Glomerular endothelial cell (primary cell): Measurements from ENCODE around the gene HAS3. TPM values are rescaled to one million over a fixed set of nuclear protein-coding genes. Genes with fewer than 3 reads are reported as not detected.
A peak's percentile ranks its signal among the peaks of the same experiment; 100 is the strongest.
"Not testable (repeated sequence)": the region's sequence is repeated elsewhere in the genome, so short reads cannot be mapped to it uniquely, and the experiment has no call there.

Source experiments
- DNase-seq: peaks from one replicate; pipeline ENCODE4 v3.0.0-alpha.2; 2011; ENCODE audit warnings: low read depth, low spot score; ENCODE audit errors: extremely low read depth
- total RNA-seq: library from RNA; depleted of rRNA; stranded (reverse); fragments of >200 nt; gene quantifications from 2 replicates; pipeline ENCODE4 v1.2.3, GENCODE V29; 2015

The HAS3 gene
- total RNA-seq, 1 donor from 2014 or later: 0.70 TPM

DNA sequence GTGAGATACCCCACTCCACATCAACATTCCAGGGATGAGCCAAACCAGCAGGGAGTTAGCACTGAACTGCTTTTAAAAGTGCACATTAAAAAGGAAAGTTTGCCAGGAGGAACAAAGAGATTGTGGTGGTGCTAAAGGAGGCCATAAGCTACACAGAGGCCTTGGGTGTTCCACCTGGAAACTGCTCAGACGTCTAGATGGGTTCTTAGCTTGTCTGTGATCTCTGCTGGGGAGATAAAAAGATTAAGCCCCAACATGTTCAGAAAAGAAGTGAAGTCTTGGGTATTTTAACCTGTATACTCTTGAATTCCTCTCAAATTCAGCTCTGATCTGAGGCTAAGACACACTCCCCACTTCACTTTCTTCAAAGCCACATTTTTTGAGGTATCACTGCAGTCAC lies 10.4 kb downstream of the HAS3 start:
- DNase-seq: no peak

DNA sequence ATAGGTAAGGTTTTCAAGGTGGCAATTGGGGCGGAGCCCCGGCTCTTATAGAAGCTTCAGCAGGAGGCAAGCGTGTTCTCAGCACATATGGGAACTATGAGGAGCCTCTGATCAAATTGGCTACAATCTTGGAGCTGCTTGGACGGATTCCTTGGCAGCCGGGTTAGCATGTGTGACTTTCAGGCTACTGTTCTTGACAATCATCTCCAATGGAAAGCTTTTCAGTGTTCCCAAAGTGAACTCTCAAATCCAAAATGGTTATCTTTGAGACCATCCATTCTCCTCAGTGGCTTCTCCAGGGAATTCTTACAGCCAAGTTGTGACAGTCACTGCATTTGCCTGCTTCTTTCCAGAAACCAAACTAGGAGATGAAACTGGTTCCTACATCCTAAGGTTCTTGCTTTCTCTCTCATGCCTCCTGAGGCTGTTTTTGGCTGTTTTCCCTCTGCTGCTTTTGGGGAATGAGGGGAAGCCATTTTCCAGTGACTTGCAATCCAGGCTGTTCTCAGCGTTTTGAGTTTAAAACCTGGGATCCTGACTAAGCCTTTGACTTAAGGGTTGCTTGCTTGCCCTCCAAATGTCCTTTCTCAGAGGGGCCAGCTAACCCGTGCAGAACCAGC lies 10.9 kb downstream of the HAS3 start:
- DNase-seq: no peak

DNA sequence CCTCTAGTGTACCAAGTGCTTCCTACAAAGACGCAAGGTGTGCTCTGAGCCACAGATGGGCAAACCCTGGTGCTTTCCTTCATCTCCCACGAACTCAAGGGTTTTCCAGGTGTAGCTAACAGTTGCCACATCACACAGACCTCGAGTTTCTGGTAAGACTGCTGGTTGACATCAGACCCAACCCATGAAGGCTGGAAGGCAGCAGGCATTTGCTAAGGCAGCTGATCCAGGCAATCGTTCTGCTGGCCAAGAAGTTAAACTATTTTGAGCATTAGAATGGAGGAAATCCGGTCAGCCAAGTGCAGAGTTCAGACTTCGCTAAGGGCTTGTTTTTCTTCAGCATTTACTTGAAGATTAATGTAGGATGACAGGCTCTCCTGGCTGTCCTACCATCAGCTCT lies 11.5 kb downstream of the HAS3 start:
- DNase-seq: no peak

GRCh38 chr16:69118468-69118867 lies 13.0 kb downstream of the HAS3 start:
- DNase-seq: no peak

GRCh38 chr16:69118994-69119393 lies 13.5 kb downstream of the HAS3 start:
- DNase-seq: no peak

- no peak for DNase-seq
Measured at GRCh38 chr16:69119536-69119935, 14.1 kb downstream of the HAS3 start.

DNA sequence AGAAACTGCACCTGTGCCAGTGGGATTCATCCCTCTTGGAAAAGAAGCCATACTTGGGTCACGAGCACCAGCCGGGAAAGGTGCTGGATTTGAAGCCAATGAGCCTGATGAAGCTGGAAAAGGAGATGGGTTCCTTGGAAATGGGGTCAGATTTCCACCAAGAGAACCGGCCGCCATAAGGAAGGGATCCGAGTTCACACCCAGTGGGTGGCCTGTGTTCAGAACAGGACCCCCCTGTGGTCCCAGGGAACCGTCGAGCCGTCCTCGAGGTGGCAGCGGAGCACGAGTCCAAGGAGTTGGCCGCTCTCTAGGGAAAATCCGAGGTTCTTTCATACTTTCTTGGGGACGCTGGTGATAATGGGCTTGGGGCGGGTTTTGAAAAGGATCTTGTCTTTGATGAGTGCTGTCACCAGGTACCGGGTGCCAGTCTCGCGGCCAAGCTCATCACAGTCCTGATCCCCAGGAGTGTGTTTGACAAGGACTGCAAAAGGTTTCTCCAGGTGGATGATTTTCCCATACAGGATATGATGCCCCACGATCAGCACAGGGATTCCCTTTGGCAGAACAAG lies 14.7 kb downstream of the HAS3 start:
- no peak for DNase-seq

DNA sequence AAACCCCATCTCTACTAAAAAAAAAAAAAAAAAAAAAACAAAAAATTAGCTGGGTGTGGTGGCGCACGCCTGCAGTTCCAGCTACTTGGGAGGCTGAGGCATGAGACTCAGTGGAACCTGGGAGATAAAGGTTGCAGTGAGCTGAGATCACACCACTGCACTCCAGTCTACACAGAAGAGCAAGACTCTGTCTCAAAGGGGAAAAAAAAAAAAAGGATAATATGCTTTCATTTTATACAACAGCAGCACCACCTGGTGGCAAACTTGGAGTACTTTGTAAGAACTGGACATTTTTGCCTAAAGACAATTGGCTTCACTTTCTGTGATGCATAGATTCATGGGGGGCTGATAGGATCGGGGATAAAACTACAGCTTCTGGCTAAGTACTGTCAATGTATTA lies 18.5 kb downstream of the HAS3 start:
- peak; percentile 64 for DNase-seq

DNA sequence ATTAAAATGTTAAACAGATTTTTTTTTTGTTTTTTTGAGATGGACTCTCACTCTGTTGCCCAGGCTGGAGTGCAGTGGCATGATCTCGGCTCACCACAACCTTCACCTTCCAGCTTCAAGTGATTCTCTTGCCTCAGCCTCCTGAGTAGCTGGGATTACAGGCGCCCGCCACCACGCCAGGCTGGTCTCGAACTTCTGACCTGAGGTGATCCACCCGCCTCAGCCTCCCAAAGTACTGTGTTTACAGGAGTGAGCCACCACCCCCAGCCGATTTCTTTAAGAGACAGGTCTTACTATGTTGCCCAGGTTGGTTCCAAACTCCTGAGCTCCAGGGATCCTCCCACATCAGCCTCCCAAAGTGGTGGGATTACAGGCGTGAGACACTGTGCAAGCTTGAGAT lies 19.0 kb downstream of the HAS3 start:
- DNase-seq: not testable (repeated sequence)

GRCh38 chr16:69124961-69125360 lies 19.5 kb downstream of the HAS3 start:
- DNase-seq: not testable (repeated sequence)

DNA sequence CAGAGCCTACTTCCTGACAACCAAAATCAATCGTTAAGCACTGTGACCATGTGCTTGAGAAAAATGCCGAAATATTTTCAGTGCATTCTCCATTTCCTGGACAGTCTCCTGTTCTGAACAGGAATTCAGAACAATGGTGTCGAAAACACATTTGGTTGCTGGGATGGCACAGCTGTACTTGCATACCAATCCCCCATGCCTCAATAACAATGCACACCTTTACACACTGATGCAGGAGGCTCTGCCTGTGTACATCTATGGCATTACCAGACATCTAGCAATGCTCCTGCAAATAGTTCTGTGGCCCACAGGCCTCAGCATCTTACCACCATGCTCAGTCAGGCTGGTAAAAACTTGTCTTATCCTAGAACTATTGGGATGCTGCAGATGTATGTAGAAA lies 20.8 kb downstream of the HAS3 start:
- DNase-seq: no peak

DNA sequence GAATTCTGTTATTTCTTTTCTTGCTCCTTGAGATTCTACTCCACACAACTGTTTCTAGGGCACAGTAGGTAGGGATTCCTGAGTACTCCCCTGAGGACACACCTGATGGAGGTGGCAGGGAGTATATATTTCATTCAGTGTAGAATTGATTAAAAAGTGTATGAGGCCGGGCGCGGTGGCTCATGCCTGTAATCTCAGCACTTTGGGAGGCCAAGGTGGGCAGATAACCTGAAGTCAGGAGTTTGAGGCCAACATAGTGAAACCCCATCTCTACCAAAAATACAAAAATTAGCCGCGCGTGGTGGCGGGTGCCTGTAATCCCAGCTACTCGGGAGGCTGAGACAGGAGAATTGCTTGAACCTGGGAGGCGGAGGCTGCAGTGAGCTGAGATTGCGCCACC lies 21.3 kb downstream of the HAS3 start:
- DNase-seq: not testable (repeated sequence)

- DNase-seq: no peak
Measured at GRCh38 chr16:69127966-69128510, 22.6 kb downstream of the HAS3 start.

- DNase-seq: no peak
Measured at GRCh38 chr16:69130461-69130860, 25.0 kb downstream of the HAS3 start.

DNA sequence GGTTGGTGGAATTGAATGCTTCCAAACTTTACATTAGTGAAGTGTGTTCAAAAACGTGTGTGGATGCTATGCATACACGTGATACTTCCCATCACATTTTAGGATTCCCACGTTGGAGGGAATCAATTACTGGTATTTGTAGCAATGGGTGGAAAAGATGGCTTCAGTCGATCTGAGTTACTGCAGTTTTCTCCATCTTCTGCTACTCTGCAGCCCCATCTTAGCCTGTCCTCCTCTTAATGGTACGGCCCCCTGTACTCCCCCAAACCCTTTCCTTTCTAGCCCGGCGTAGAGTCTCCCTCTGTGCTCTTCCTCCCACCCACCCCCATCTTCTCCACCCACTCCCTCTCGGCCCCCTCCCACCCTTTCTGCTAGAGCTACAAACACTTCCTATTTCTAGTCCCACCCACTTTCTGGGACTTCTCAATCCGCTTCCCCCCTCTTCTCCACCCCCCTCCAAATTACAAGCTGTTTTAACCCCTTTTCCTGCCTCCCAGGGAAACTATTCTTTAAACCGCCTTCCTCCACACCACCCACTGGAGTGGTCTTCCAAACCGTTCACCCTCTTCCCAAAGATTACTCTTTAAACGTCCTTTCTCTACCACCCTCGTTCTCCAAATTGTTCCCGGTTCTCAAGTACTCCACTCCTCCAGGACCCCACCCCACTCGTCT lies 25.9 kb downstream of the HAS3 start:
- no peak for DNase-seq

- DNase-seq: no peak
Measured at GRCh38 chr16:69131839-69132423, 26.5 kb downstream of the HAS3 start.

- no peak for DNase-seq
Measured at GRCh38 chr16:69132424-69133252, 27.2 kb downstream of the HAS3 start, which contains the start of the genes CHTF8 and UTP4. CHTF8 (minus strand) TSS chr16:69132588; CDS start chr16:69121458, 11,130 bp downstream. UTP4 (plus strand) TSS chr16:69132649; CDS start chr16:69133460, 811 bp downstream.

- DNase-seq: no peak
Measured at GRCh38 chr16:69133373-69133954, 28.0 kb downstream of the HAS3 start.

DNA sequence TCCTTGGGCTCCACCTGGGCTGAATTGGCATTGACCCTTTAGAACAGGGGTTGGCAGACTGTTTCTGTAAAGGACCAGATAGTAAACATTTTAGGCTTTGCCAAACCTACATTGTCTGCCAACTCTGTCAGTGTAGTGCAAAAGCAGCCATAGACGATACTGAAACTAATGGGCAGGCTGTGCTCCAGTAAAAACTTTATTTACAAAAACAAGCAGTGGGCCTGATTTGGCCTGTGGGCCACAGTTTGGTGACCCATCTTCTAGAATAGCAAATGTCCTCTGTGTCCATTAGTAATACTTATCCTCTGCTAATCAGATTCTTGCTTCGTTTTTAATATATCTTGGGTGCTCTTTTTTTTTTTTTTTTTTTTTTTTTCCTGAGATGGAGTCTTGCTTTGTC lies 33.2 kb downstream of the HAS3 start:
- no peak for DNase-seq

- DNase-seq: not testable (repeated sequence)
Measured at GRCh38 chr16:69139464-69139863, 34.0 kb downstream of the HAS3 start.
